K562 (cell line): ENCODE data around the gene LMO7. TPM values are rescaled to one million over a fixed set of nuclear protein-coding genes. Genes with fewer than 3 reads are reported as not detected.

Experiments
- ATAC-seq: fragments of 200-7000 bp; cut with Tn5 transposase; 3 replicates; pipeline ENCODE4 v1.9.1; 2020; ENCODE audit warnings: moderate library complexity
- BruUV-seq: library from RNA; stranded (reverse); fragments of 400-500 nt; replicated peaks from 2 replicates; lab custom pipeline; 2021; lab: Mats Ljungman, UMichigan
- CTCF ChIA-PET: fragments of 300-600 bp; formaldehyde crosslinking; extraction: SDS; loops from one replicate; lab custom pipeline; 2021; ENCODE audit warnings: low intra/inter-chr PET ratio; lab: Yijun Ruan, JAX
- POLR2A ChIA-PET: fragments of 300-600, 350-650 bp; sonication (Branson Sonifier 250); formaldehyde crosslinking; extraction: SDS; loops from one replicate; lab custom pipeline; 2021; ENCODE audit warnings: antibody characterized with exemption, inconsistent platforms; lab: Yijun Ruan, JAX
- DNase-seq, 4 experiments: peaks; one replicate each; pipeline versions ENCODE4 v3.0.0 to v3.0.0-alpha.2; 2011 to 2018; ENCODE audit warnings: low spot score in 3 of 4, mixed read lengths in 3 of 4; ENCODE audit errors: extremely low read depth in 1 of 4
- FAIRE-seq: peaks from 2 replicates; lab custom pipeline; 2011; peaks lifted over from hg19 to GRCh38; lab: Jason Lieb, UNC
- H2AFZ ChIP-seq: 2 replicates; pipeline ENCODE4 v1.6.0; 2011; ENCODE audit warnings: low read depth, low read length, control low read depth, inconsistent platforms
- H3K27ac ChIP-seq: fragments of 200-600 bp; 3 replicates; pipeline ENCODE4 v1.8.0; 2011; ENCODE audit warnings: low read depth, mild to moderate bottlenecking, control low read depth, inconsistent platforms, low read length, moderate library complexity, mixed read lengths; ENCODE audit errors: extremely low read depth
- H3K27me3 ChIP-seq, 2 experiments: fragments of 300-600 bp in 1 of 2; 2 replicates in 1 of 2; 3 replicates in 1 of 2; pipeline versions ENCODE4 v1.6.0 to v1.8.0; 2011; ENCODE audit warnings: inconsistent platforms in 2 of 2, low read length in 2 of 2, mild to moderate bottlenecking in 1 of 2, mixed read lengths in 1 of 2, moderate library complexity in 1 of 2; ENCODE audit not compliant: control insufficient read depth in 2 of 2, insufficient read depth in 2 of 2
- H3K36me3 ChIP-seq: fragments of 300-600 bp; 3 replicates; pipeline ENCODE4 v1.8.0; 2011; ENCODE audit warnings: mild to moderate bottlenecking, low read length, inconsistent platforms; ENCODE audit not compliant: control insufficient read depth, insufficient read depth
- H3K4me1 ChIP-seq, 2 experiments: fragments of 200-600 bp in 1 of 2; replicated peaks in 1 of 2; 2 replicates in 1 of 2; 3 replicates in 1 of 2; pipeline versions ENCODE4 v1.5.1 to v1.8.0; 2011; ENCODE audit warnings: inconsistent platforms in 2 of 2, low read length in 2 of 2, mild to moderate bottlenecking in 1 of 2, mixed read lengths in 1 of 2, moderate library complexity in 1 of 2; ENCODE audit not compliant: control insufficient read depth in 2 of 2, insufficient read depth in 2 of 2
- H3K4me2 ChIP-seq: 2 replicates; pipeline ENCODE4 v1.6.1; 2011; ENCODE audit warnings: low read length, control low read depth, inconsistent platforms, mixed read lengths; ENCODE audit not compliant: insufficient read depth
- H3K4me3 ChIP-seq: fragments of 200-600 bp; sonication (generic), shearing (Covaris generic); 2 replicates; pipeline ENCODE4 v1.5.1; 2016; ENCODE audit warnings: control low read depth, inconsistent platforms
- H3K79me2 ChIP-seq: fragments of 200-600 bp; 3 replicates; pipeline ENCODE4 v1.8.0; 2011; ENCODE audit warnings: low read length, inconsistent platforms; ENCODE audit not compliant: control insufficient read depth, insufficient read depth
- H3K9ac ChIP-seq, 2 experiments: 2 replicates each; pipeline versions ENCODE4 v1.6.0 to v1.6.1; 2011; ENCODE audit warnings: low read depth in 2 of 2, low read length in 2 of 2, control low read depth in 1 of 2, inconsistent platforms in 1 of 2, mild to moderate bottlenecking in 1 of 2, mixed read lengths in 1 of 2; ENCODE audit not compliant: insufficient read depth in 1 of 2
- H3K9me1 ChIP-seq: one replicate; pipeline ENCODE4 v1.6.0; 2011; ENCODE audit warnings: inconsistent platforms, mild to moderate bottlenecking, low read length, moderate library complexity; ENCODE audit not compliant: control insufficient read depth, insufficient read depth
- H3K9me3 ChIP-seq: replicated peaks from 2 replicates; pipeline ENCODE4 v1.5.1; 2011; ENCODE audit warnings: low read depth, low read length, inconsistent platforms; ENCODE audit not compliant: control insufficient read depth, insufficient read depth
- H4K20me1 ChIP-seq: replicated peaks from 2 replicates; pipeline ENCODE4 v1.6.1; 2011; ENCODE audit warnings: low read length, inconsistent platforms, mixed read lengths; ENCODE audit not compliant: control insufficient read depth, insufficient read depth
- ATF4 ChIP-seq: fragments of 450-650 bp; formaldehyde crosslinking; IDR thresholded peaks from 2 replicates; pipeline ENCODE4 v1.4.0; 2022; ENCODE audit warnings: mild to moderate bottlenecking, moderate library complexity
- CBFA2T3 ChIP-seq: fragments of 450-650 bp; IDR thresholded peaks from 2 replicates; pipeline ENCODE4 v1.6.1; 2017
- GTF2F1 ChIP-seq: IDR thresholded peaks from 2 replicates; pipeline ENCODE4 v1.6.1; 2011; ENCODE audit warnings: low read depth, low read length, improper control_type of control experiment
- HNRNPK ChIP-seq: fragments of 200-400 bp; formaldehyde crosslinking; IDR thresholded peaks from one replicate; pipeline ENCODE4 v1.6.1; 2018; ENCODE audit warnings: mild to moderate bottlenecking, low read depth, low read length; ENCODE audit not compliant: poor library complexity, severe bottlenecking
- MTA2 ChIP-seq: fragments of 450-650 bp; IDR thresholded peaks from 2 replicates; pipeline ENCODE4 v1.6.1; 2016; ENCODE audit warnings: low read depth
- POLR2H ChIP-seq: IDR thresholded peaks from 2 replicates; pipeline ENCODE4 v1.6.1; 2016; ENCODE audit warnings: missing genetic modification characterization, low read depth, mild to moderate bottlenecking, control low read depth, missing compliant biosample characterization, moderate library complexity
- POU5F1 ChIP-seq: fragments of 150-350 bp; IDR thresholded peaks from 2 replicates; pipeline ENCODE4 v1.6.1; 2014; ENCODE audit warnings: borderline replicate concordance, low read length, low read depth, mild to moderate bottlenecking; ENCODE audit not compliant: partially characterized antibody
- RBM22 ChIP-seq: fragments of 200-400 bp; formaldehyde crosslinking; IDR thresholded peaks from 2 replicates; pipeline ENCODE4 v1.6.1; 2018; ENCODE audit warnings: low read length, low read depth; ENCODE audit not compliant: poor library complexity, severe bottlenecking
- RHOXF2B ChIP-seq: fragments of 250-450 bp; sonication (Bioruptor Pico); conservative IDR thresholded peaks from 2 replicates; pipeline ENCODE4 v1.5.1; 2021
- SMAD1 ChIP-seq: fragments of 150-350 bp; IDR thresholded peaks from 2 replicates; pipeline ENCODE4 v1.6.1; 2014; ENCODE audit warnings: low read length, low read depth; ENCODE audit not compliant: partially characterized antibody
- SMAD4 ChIP-seq: fragments of 250-450 bp; sonication (Bioruptor Pico); conservative IDR thresholded peaks from 2 replicates; pipeline ENCODE4 v1.8.0; 2021; ENCODE audit warnings: inconsistent platforms, mild to moderate bottlenecking, moderate library complexity
- SMARCE1 ChIP-seq: fragments of 450-650 bp; IDR thresholded peaks from 2 replicates; pipeline ENCODE4 v1.7.1; 2016; ENCODE audit warnings: mild to moderate bottlenecking
- WGBS: fragments of 100-300 bp; shearing (Covaris generic); methylation state at CpG from one replicate; pipeline ENCODE4 v1.1.6; 2016; ENCODE audit warnings: low coverage, mixed read lengths; ENCODE audit not compliant: insufficient coverage; ENCODE audit errors: missing lambda C conversion rate; 5-methylcytosine and 5-hydroxymethylcytosine counted together
- in situ Hi-C: fragments of 300-500 bp; cut with MboI; formaldehyde crosslinking; loops from 4 replicates; pipeline ENCODE4 v1.15.0; 2018; ENCODE audit warnings: inconsistent platforms, mixed read lengths
- intact Hi-C: fragments of 100-400 bp; cut with micrococcal nuclease; formaldehyde crosslinking; loops from 2 replicates; pipeline ENCODE4 v1.14.2; 2022
- polyA plus RNA-seq, 8 experiments: library from polyadenylated mRNA; depleted of rRNA in 4 of 8; stranded (reverse) in 5 of 8; unstranded in 3 of 8; fragments of >200 nt; fragmentation: Nextera tagmentation in 2 of 8; fragmentation: Illumina TruSeq in 1 of 8; extraction: Ambion mirVana in 2 of 8; extraction: Trizol in 1 of 8; gene quantifications; 2 replicates each; pipeline versions ENCODE4 v1.2.1 to v1.2.3, GENCODE V29; 2011 to 2014; ENCODE audit warnings: inconsistent platforms in 1 of 8, missing spikeins in 1 of 8
- total RNA-seq, 7 experiments: library from RNA; depleted of rRNA in 6 of 7; stranded (reverse); fragments of >200 nt in 6 of 7; fragmentation: Illumina TruSeq in 2 of 7; extraction: Trizol in 2 of 7; gene quantifications; 2 replicates each; pipeline versions ENCODE4 v1.2.1 to v1.2.3, GENCODE V29; 2011 to 2021; ENCODE audit warnings: low replicate concordance in 1 of 7

Gene LMO7
- total and polyA plus RNA-seq, 9 of the 15 experiments (the other 6 are each of a cell fraction or from before 2014, with no cell fraction given) = 0.42 to 4.3 (median 1.7) TPM

DNA sequence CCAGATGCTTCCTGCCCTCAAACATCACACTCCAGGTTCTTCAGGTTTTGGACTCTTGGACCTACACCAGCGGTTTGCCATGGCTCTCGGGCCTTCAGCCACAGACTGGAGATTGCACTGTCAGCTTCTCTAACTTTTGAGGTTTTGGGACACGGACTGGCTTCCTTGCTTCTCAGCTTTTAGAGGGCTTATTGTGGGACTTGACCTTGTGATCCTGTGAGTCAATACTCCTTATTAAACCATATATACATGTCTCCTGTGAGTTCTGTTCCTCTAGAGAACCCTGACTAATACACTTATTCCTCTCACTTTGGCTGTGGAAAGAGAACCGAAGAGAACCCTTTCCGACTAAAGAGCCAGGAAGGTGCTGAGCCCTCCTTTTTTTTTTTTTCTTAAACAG, 53.6 kb downstream of the LMO7 start:
- Histone ChIP-seq H3K4me1 (no peaks in the 10 kb centered on the region), H3K27me3 (no peaks in the 10 kb centered on the region), H3K9me3 (no peaks in the 10 kb centered on the region), H2AFZ (no peak overlapping the region), H4K20me1 (no peaks in the 10 kb centered on the region), H3K4me2 (no peak overlapping the region), H3K9ac (no peak overlapping the region), H3K9me1 (no peaks in the 10 kb centered on the region), H3K27ac (no peak overlapping the region), H3K4me3 (no peak overlapping the region), H3K36me3 (no peaks in the 10 kb centered on the region), H3K79me2 (no peaks in the 10 kb centered on the region)
- intact Hi-C loops = loop anchor here (10.0 kb wide), 1 partner anchor 325 kb away; no protein-coding TSS in a partner anchor
- no peak for DNase-seq
- in situ Hi-C loops = loop anchor here (10.0 to 25.0 kb wide), 2 partner anchors 785 to 1223 kb away; no protein-coding TSS in a partner anchor
- no TSS peak for BruUV-seq
- 23% methylated on average over 4 of the region's 5 CpGs for WGBS
- TF ChIP-seq MTA2 (no peak), SMAD4 (CRISPR knock-in tag) (no peak), RBM22 (no peak), POU5F1 (no peak), ATF4 (no peak), RHOXF2B (CRISPR knock-in tag) (no peak), GTF2F1 (no peak), POLR2H (tag) (no peak), SMAD1 (no peak), SMARCE1 (no peak), CBFA2T3 (no peak), HNRNPK (no peak)
- ATAC-seq = no peak
- POLR2A ChIA-PET = no interaction called here
- no peak for FAIRE-seq
- CTCF ChIA-PET = no interaction called here
